GM19468 (cell line): ENCODE measurements around the gene JPH3.

Experiments used
- ATAC-seq: cut with Tn5 transposase; IDR thresholded peaks from one replicate; pipeline ENCODE4 v1.9.1; 2021; ENCODE audit warnings: mild to moderate bottlenecking, moderate library complexity, moderate number of reproducible peaks; ENCODE audit not compliant: unreplicated experiment; ENCODE audit errors: extremely low read depth

JPH3 gene

GRCh38 chr16:87602001-87602775 lies at the start of gene JPH3:
Gene JPH3 (plus strand): TSS chr16:87602508. CDS start chr16:87603147, 639 bp downstream.
- no peak for ATAC-seq

DNA sequence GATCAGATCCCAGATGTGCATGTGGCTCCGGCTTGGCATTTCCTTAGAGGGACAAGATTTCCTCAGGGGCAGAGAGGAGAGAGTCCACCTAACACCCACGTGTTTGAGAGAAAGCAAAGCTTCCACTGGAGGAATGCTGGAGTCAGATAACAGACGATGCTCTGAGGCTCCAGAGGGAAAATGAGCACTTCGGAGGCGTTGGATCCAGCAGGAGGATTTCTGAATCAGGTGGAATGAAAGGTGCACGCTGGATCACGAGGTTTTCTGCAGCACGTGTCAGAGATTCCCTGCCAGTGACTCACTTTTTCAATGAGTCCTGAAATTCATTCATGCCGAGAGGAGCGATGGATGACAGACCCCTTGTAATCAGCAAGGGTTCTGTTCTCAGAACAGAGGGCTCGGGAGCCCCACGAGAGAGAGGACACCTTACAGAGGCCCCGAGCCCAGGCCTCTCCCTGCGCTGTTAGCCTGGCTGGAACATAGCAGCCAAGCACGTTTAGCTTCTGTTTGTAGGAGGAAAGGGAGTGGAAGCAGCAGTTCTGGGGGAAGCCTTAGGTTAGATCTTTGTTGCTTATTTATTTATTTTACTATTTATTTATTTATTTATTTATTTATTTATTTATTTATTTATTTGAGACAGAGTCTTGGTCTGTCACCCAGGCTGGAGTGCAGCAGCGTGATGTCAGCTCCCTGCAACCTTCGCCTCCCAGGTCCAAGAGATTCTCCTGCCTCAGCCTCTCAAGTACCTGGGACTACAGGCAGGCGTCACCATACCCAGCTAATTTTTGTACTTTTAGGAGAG lies 49.3 kb upstream of the JPH3 start:
- no peak for ATAC-seq

- ATAC-seq, result no peak
Measured at GRCh38 chr16:87554754-87555427, 47.4 kb upstream of the JPH3 start.

- ATAC-seq, result no peak
Measured at GRCh38 chr16:87555647-87556046, 46.7 kb upstream of the JPH3 start.

DNA sequence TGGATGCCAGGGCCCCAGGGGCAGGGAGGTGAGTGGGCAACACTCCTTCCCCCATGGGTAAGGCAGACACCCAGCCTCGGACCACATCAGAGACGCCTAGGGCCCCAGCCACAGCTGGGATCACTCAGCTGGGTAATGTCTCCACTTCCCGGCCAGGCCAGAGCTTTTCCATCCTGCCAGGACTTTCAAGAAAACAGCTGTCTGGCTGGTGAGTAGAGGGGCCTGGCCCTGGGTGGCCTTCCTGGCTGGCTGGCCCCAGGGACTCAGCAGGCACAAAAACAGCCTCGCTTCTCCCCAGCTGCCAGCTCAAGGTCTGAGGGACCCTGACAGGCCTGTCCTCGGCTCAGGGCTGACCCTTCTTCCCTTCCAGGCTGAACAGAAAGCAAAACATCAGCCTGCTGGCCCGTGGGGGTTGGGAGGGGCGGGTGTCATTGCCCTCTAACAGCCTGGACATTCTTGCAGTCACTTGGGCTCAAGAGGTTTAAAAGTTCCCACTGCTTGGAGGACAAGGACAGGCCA lies 45.3 kb upstream of the JPH3 start:
- no peak for ATAC-seq

DNA sequence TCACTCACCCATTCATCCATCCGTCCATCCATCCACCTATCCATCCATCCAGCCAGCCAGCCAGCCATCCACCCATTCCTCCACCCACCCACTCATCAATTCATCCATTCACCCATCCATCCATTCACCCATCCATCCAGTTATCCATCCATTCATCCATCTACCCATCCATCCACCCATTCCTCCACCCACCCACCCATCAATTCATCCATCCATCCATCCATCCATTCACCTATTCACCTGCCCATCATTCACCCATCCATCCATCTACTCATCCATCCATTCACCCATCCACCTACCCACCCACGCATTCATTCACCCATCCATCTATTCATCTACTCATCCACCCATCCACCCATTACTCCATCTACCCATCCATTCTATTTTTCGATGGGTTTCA lies 43.6 kb upstream of the JPH3 start:
- ATAC-seq, result no peak

DNA sequence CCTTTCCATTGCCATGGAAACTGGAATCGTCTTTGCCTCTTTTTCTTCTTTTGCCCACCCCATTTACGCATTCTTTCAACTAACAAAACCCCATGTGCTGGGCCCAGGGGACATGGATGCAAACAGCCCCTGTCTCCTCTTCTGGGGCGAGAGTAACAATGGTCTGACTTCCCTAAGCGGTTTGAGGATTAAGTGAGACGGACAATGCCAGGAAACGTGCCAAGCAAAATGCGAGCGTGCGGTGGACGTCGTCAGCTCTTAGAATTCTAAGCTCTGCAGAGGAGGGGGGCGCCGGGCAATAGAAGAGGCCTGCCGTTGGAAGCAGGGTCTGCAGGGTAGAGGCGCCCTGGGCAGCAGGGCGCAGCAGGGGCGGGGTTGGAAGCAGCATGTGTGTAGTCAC lies 42.4 kb upstream of the JPH3 start:
- ATAC-seq, result no peak

DNA sequence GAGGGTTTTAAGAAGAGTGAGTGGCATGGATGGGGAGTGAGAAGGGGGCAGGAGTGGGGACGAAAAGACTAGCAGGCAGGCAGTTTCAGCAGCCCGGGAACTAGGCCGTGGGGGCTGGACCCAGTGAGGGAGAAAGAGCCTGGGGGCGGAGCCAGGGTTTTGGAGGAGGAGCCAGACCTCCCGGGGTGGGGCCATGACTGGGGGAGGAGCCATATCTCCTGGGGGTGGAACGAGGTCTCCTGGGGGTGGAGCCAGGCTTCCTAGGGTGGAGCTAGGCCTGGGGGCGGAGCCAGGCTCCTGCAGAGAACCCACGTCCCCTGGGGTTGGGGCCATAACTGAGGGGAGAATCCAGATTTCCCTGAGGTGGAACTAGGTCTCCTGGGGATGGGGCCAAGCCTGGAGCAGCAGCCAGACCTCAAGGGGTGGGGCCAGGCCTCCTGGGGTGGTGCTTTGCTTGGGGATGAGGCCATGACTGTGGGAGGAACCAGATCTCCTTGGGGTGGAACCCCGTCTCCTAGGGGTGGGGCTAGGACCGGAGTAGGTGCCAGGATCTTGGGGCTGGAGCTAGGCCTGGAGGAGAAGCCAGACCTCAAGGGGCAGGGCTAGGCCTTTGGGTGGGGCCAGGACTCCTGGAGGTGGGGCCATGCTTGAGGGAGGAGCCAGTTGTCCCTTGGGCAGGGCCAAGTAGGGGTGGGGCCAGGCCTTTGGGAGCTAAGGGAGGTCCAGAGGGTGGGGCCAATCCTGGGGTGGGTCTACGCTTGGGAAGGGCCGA lies 41.7 kb upstream of the JPH3 start:
- ATAC-seq, result no peak

DNA sequence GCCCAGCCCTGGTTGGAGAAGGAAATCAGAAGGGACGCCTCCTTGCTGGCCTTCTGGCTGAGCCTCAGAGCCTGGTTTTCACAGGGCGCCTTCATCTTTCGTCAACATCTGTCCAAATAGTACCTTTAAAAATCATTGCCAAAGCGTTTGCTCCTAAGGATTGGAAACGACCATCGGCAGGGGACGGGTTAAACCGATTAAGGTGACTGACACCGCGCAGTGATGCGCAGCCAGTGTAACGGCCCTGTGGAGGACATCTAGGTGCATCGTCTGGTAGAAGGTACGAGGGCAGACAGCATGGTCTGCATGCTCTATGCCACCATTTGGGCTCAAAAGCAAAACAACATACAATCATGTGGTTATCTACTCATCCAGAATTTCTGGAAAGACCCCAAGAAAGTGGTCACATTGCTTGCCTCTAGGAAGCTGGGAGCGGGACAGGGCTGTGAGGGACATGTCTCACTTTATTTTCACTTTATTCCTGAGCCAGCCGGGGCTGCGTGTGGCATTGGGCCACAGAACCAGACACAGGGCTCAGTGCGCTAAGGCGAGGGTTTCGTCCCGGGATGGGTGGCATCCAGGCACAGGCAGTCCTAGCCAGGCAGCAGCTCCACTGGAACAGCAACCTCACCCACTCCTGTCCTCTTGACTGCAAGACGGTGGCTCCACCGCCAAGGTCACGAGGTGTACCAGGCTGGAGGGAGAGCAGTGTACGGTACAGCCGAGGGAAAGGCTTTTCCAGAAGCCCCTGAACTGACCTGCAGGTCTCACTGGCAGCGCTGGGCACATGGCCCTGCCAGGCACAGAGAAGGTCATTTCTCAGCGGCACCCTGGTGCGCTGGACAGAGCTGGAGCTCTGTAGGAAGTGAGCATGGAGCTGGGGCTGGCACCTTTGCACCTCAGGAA lies 40.9 kb upstream of the JPH3 start:
- ATAC-seq, result no peak

- ATAC-seq, result no peak
Measured at GRCh38 chr16:87562201-87562600, 40.1 kb upstream of the JPH3 start.

- no peak for ATAC-seq
Measured at GRCh38 chr16:87563022-87563421, 39.3 kb upstream of the JPH3 start.

- no peak for ATAC-seq
Measured at GRCh38 chr16:87563714-87564523, 38.4 kb upstream of the JPH3 start.

DNA sequence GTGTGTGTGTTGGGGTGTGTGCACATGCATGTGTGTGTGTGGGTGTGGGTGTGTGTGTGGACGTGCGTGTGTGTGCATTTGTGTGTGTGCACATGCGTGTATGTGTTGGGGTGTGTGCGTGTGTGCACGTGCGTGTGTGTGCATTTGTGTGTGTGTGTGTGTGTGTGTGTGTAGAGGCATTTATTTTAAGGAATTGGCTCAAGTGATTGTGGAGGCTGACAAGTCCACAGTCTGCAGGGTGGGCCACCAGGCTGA lies 37.9 kb upstream of the JPH3 start:
- ATAC-seq, result no peak

DNA sequence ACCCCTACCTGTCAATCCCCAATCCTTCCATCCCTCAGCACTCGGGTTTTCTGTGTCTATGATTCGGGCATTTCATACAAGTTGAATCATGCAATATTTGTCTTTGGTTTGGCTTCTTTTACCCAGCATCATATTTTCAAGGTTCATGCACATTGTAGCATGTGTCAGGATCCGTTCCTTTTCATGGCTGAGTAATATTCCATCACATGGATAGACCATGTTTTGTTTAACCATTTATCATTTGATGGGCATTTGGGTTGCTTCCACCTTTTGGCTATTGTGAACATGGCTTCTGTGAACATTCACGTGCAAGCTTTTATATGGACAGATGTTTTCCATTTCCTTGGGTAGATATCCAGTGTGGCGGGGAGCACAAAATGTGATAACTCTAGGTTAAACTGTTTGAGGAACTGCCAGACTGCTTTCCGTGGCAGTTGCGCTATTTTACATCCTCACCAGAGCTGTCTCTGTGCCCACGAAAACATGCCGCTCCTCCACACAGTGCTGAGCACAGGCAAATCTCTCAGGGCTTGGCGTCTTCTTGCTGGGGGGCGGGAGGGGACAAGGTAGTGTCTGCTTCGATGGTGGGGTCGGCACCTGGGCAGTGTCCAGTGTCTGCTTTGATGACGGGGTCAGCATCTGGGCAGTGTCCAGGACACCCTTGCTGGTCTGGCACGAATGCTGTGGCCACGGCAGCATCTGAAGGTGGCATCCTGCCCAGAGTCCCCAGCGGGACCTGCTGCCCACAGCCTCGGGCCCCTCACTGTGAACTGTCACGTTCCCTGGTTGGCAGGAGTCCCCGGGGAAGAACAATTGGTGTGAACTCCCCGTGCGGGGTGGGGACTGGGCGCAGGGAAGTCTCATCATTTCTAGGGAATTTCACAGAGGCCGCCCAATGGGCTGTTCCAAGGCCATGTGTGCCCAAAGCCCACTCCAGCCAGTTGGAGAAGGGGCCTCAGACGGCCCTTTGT lies 32.4 kb upstream of the JPH3 start:
- ATAC-seq, result no peak

DNA sequence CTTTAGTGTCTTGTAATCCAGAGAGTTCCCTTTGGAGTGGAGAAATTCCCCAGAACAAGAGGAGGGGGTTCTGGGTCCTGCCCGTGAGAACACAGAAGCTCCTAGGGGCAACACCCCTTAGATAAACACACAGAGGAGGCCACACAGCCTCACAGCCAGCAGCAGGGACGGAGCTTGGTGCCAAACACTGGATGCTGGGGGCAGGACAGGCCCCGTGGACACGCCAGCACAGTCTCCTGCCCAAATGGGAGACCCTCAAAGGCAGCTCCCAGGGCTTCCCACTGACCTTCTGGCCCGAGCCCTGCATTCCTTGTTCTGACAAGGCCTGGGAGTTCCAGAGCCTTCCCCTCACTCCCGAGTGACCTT lies 31.8 kb upstream of the JPH3 start:
- no peak for ATAC-seq

GRCh38 chr16:87570938-87571867 lies 31.1 kb upstream of the JPH3 start:
- no peak for ATAC-seq
